RPMI7951 (cell line): ENCODE measurements around the gene LRRC17. TPM values are rescaled to one million over a fixed set of nuclear protein-coding genes. Genes with fewer than 3 reads are reported as not detected.
"Not testable (repeated sequence)": the region's sequence is repeated elsewhere in the genome, so short reads cannot be mapped to it uniquely, and the experiment has no call there.

Experiments used
- DNase-seq: peaks from one replicate; pipeline ENCODE4 v3.0.0-alpha.2; 2012; ENCODE audit warnings: low read depth
- total RNA-seq: library from RNA; depleted of rRNA; stranded (reverse); fragments of >200 nt; shearing (Covaris generic); gene quantifications from 2 replicates; pipeline ENCODE4 v1.2.3, GENCODE V29; 2014

The LRRC17 gene
- total RNA-seq, 1 experiment from 2014 or later = 54.3 TPM

- no peak for DNase-seq
Observed at GRCh38 chr7:102897856-102898531, 14.8 kb upstream of the LRRC17 start.

GRCh38 chr7:102898532-102898859, 14.3 kb upstream of the LRRC17 start:
- no peak for DNase-seq

DNA sequence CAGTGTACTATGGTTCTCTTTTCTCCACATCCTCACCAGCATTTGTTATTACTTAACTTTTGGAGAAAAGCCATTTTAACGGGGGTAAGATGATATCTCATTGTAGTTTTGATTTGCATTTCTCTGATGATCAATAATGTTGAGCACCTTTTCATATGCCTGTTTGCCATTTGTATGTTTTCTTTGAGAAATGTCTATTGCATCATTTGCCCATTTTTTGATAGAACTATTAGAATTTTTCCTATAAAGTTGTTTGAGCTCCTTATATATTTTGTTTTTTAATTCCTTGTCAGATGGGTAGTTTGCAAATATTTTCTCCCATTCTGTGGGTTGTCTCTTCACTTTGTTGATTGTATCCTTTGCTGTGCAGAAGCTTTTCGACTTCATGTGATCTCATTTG, 10.7 kb upstream of the LRRC17 start:
- DNase-seq = not testable (repeated sequence)

- not testable (repeated sequence) for DNase-seq
Observed at GRCh38 chr7:102903576-102903975, 9.2 kb upstream of the LRRC17 start.

GRCh38 chr7:102908676-102909075, 4.1 kb upstream of the LRRC17 start:
- no peak for DNase-seq

DNA sequence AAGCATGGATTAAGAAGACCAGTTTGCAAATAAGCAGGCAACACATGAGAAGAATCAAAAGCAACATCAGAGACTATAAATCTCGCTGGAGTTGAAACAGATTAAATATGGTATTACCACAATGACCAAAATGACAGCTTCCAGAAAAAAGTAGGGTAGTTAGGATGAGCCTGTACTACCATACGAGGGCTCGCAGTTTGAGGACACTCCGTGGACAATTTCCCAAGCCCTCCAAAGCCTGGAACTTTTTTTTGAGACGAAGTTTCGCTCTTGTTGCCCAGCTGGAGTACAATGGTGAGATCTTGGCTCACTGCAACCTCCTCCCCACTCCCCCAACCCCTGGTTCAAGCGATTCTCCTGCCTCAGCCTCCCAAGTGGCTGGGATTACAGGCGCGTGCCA, 1.0 kb downstream of the LRRC17 start:
- DNase-seq = no peak

GRCh38 chr7:102914585-102914984, 1.8 kb downstream of the LRRC17 start:
- DNase-seq = no peak

GRCh38 chr7:102916426-102916825, 3.6 kb downstream of the LRRC17 start:
- peak; percentile 80 for DNase-seq

DNA sequence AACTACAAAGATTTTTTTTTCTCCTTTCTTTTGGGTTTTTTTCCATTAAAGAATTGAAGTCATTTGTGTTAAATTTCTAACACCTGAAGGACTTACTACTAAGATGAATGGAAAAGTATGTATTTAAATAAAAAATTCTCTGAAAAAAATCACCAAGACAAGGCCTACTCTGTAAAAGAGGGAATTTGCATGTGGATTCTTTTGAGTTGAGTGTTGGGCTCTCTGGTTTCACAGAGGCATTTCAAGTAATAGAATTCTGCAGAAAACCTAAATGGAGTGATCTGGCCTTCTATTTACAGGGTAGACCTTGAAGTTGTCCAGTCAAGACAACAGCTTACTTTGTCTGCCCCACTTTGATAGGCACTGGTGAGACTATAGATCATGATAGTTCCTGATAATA, 4.1 kb downstream of the LRRC17 start:
- DNase-seq = peak; percentile 31

DNA sequence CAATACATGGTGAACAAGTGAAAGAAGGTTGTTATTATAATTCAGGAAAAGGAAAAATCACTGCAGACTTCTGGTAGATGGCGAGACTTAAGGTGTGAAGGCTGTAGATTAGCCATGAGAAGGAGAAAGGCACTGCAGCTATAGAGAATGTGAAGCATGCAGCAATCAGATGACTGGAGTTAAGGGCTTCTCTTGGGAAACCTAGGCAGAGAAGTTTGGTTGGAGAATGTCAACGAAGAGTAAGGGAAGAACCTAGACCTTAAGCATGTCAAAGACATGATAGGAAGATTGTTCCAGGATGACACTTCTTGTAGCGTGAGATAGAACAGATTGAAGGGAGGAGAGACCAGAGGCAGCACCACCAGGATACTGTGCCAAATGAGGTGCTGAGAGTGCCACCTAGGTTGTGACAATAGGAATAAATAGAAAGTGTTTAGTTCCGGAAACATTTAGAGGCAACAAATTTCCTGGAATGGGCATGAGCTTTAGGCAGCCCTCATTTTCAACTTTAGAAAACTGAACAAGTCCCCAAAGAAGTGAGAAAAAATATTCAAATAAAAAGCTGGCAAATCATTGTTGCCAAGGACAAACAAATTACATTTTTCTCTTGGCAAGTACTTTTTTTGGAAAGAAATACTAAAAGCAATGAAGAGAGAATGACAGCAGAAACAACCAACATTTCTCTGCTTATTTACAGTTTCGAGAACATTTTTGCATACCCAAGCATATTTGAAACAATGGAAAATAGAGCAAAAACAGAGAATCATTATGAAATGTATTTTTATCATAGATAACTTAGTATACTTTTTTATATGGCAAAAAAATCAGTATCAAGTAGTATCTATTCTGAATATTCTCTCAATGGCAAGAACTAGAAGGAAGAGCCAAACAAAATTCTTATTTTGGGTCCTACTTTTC, 4.9 kb downstream of the LRRC17 start:
- no peak for DNase-seq

DNA sequence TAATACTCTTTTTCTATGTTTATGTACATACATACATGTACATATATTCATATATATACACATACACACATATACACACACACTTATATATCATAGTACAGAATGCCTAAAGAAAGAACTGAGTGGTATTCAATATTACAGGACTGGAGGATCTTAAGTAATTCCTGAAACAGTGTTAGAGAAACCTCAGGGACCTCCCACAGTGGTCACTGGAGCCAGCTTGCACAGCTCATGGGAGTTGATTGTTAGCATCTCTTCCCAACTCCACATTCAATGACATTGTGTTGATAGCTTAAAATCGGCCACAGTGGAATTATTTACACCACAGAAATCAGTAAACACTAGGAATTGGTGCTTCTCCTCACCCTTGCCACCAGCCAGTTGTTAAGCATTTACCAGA, 6.0 kb downstream of the LRRC17 start:
- DNase-seq = no peak

- DNase-seq = no peak
Observed at GRCh38 chr7:102925976-102926782, 13.4 kb downstream of the LRRC17 start.

GRCh38 chr7:102926783-102927140, 14.0 kb downstream of the LRRC17 start:
- no peak for DNase-seq

GRCh38 chr7:102927312-102927933, 14.6 kb downstream of the LRRC17 start:
- DNase-seq = no peak

GRCh38 chr7:102931757-102932156, 19.0 kb downstream of the LRRC17 start:
- DNase-seq = no peak

- DNase-seq = peak; percentile 15
Observed at GRCh38 chr7:102933763-102934162, 21.0 kb downstream of the LRRC17 start.

- no peak for DNase-seq
Observed at GRCh38 chr7:102934239-102934638, 21.4 kb downstream of the LRRC17 start.

DNA sequence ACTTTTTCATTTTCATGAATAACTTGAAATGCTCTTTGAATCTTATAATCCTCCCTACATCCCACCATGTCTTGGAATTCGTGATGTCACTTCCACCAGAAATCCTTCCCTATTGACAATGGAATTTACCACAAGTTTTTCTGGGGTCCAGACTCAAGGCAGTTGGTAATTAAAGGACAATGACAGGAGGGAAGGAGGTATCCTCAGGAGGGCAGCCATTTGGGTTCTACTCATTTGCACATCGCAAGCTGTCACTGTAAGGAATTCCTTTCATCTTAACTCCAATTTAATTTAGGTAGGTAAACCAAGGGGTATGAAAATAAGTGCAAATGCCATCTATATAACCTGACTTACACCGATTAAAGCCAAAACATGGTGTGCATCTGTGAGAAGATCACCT, 21.9 kb downstream of the LRRC17 start:
- no peak for DNase-seq

GRCh38 chr7:102935450-102936115, 22.8 kb downstream of the LRRC17 start:
- DNase-seq = no peak

GRCh38 chr7:102938679-102939078, 25.9 kb downstream of the LRRC17 start:
- no peak for DNase-seq

- DNase-seq = no peak
Observed at GRCh38 chr7:102942181-102942866, 29.5 kb downstream of the LRRC17 start.
